ENCODE data around the gene AGO1.
"Not testable (repeated sequence)": the region's sequence is repeated elsewhere in the genome, so short reads cannot be mapped to it uniquely, and the experiment has no call there.

AGO1 gene
- total RNA-seq = 73.6 to 79.1 reads per million in 2 donors

GRCh38 chr1:35882945-35883634, at the start of gene AGO1:
Gene AGO1, plus strand, starts transcription at chr1:35883209. Its CDS starts 213 bp downstream, at chr1:35883422.
- peak; percentile 95 for DNase-seq

DNA sequence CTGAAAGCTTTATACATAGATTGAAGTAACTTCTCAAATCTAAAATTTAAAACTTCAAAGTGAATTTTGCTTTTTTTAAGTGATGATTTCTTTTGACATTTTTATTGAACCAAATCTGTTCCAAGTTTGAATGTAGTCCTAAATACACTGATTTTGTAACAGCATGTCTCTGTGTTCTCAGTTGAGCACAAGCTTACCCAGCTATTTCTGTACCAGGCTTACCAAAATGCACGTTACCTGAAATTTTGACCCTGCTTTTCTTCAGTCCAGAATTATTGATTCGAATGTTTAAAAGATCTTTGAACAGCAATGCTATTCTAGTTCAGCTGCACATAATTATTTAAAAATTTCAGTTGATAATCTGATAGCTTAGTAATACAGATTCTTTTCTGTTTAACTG, 49.6 kb upstream of the AGO1 start:
- no peak for DNase-seq

- DNase-seq = no peak
Observed at GRCh38 chr1:35834218-35834617, 48.8 kb upstream of the AGO1 start.

DNA sequence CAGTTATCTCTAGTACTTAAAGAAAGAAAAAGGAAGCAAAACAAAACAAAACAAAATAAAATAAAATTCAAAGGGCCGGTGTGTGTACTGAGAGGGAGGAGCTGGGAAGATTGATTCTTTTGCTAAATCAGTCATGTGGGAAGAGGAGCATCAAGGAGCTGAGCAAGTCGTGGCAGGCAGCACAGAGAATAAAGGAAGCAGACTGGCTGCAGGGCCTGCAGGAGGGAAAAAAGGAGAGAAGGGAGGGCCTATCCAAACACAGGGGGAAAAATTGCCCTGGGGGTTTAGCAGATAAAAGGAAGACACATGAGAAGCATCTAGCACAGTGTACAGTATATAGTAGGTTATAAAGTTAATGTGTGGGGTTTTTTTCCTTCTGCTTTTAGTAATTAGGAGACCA, 47.6 kb upstream of the AGO1 start:
- DNase-seq = no peak

DNA sequence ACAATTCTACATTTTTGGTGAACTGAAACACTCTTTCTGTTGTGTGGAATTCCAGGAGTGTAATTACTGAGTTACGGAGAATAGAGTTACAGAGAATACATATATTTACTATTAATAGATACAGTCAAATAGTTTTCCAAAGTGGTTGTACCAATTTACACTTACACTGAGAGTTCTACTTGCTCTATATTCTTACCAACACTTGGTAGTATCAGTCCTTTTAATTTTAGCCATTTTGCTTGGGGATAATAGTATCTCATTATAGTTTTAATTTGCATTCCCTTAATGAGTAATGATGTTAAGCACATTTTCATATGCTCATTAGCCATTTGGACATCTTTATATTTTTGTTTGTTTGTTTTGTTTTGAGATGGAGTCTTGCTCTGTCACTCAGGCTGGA, 46.3 kb upstream of the AGO1 start:
- DNase-seq = no peak

DNA sequence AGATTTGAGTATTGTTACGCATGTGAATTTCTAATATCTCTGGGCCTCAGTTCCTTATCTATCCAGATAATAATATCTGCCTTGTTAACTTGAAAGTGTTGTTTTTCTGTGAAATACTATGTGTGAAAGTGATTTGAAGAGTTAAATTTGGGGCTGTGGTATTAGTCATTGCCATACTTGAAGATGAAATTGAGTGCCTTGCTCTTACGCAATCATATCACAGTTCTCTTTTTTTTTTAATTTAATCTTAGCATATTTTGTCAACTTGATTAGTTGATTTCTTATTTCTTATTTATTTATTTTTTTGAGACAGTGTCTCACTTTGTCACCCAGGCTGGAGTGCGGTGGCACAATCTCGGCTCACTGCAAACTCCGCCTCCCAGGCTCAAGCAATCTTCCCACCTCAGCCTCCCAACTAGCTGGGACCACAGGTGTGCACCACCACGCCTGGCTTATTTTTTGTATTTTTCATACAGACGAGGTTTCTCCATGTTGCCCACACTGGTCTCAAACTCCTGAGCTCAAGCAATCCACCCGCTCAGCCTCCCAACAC, 44.2 kb upstream of the AGO1 start:
- no peak for DNase-seq

GRCh38 chr1:35844826-35845225, 38.2 kb upstream of the AGO1 start:
- DNase-seq = no peak

- DNase-seq = no peak
Observed at GRCh38 chr1:35845766-35846165, 37.2 kb upstream of the AGO1 start.

DNA sequence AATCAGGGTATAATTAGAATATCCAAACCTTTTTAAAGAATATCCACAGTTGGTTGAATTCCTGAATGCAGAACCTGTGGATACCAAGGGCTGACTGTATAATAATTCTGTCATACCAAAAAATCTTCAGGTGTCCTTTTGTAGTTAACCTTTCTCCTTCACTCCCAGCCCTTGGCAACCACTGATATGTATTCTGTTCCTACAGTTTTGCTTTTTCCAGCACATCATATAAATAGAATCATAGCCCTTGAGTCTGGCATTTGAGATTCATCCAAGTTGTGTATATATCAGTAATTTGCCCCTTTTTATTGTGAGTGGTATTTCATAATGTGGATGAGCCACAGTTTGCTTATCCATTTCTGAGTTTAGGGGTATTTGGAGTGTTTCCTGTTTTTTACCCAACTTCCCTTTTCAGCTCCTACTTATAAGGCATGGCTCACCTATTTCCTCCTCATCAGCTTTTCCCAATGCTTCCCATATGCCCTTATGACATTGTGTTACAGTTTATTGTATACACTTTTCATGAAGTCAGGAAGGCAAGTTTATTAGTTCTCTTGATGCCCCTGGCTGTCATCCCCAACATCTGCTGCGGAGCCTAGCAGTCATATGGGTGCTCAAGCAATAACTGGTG, 35.0 kb upstream of the AGO1 start:
- no peak for DNase-seq

GRCh38 chr1:35850051-35850450, 33.0 kb upstream of the AGO1 start:
- DNase-seq = no peak

GRCh38 chr1:35850716-35851115, 32.3 kb upstream of the AGO1 start:
- DNase-seq = no peak

- no peak for DNase-seq
Observed at GRCh38 chr1:35851132-35851869, 31.7 kb upstream of the AGO1 start.

- DNase-seq = no peak
Observed at GRCh38 chr1:35852241-35852640, 30.8 kb upstream of the AGO1 start.

DNA sequence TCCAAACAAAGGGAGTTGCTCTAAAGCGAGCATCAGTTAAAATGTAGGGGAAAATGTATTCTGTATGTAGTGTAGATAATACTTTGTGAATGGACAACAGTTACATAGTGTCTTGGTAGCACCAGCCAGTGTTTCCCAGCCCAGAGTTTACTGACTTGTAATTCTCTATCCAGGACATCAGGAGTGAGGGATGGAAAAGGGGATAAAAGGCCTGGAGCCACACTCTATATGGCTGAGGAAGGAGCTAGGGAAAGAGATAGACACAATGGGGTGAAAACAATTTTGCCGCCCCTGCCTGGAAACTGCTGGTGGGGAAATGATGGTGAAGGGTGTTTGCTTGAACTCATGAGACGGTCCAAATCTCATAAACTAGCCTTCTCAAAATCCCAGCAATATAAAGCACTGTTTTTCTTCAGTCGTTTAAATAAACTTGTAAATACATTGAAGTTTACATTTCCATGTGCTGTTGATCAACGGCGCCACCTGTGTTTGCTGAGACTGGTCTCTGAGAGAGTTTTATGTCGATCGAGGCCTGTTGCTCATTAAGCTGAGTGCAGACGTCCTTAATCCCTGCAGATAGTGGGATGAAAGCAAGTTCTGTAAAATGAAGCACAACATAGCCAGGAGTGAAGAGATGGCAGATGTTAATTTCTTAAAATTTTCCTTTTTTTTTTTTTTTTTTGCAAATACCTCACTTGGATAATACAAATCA, 27.9 kb upstream of the AGO1 start:
- DNase-seq = no peak

DNA sequence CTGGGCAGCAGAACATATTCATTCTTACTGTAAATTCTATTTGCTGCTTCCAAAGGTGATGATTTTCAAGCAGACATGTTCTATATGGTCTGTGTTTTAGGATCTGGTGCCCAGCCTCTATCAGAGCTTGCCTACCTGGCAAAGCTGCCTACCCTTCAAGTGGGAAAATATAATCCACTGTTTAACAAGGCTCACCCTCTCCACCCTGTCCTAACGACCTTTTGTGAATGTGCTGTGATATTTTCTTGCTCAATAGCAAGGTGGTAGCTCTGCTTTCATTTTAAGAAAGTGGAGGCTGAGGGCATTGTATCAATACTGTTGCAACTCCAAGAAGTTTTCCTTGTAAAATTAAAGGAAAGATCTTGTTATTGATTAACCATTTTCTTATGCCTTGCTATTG, 26.0 kb upstream of the AGO1 start:
- DNase-seq = no peak

- no peak for DNase-seq
Observed at GRCh38 chr1:35857830-35858229, 25.2 kb upstream of the AGO1 start.

DNA sequence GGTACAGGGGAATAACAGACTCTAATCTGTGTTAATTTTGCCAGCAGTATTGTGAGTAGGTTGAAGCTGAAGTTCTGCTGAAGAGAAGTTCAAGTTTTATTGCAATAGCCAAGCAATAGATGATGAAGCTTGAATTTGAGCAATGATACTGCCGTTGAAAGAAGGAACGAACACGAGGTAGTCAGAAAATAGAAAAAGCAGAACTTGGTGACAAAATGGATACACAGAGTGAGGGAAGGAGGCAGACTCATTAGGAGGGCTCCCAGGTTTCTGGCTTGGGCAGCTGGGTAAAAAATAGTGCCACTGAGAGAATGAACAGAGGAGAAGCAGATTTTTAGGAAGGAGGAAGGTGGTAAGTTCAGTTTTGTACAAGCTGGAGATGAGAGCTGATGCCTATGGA, 22.3 kb upstream of the AGO1 start:
- DNase-seq = no peak

GRCh38 chr1:35863136-35863535, 19.9 kb upstream of the AGO1 start:
- DNase-seq = no peak

DNA sequence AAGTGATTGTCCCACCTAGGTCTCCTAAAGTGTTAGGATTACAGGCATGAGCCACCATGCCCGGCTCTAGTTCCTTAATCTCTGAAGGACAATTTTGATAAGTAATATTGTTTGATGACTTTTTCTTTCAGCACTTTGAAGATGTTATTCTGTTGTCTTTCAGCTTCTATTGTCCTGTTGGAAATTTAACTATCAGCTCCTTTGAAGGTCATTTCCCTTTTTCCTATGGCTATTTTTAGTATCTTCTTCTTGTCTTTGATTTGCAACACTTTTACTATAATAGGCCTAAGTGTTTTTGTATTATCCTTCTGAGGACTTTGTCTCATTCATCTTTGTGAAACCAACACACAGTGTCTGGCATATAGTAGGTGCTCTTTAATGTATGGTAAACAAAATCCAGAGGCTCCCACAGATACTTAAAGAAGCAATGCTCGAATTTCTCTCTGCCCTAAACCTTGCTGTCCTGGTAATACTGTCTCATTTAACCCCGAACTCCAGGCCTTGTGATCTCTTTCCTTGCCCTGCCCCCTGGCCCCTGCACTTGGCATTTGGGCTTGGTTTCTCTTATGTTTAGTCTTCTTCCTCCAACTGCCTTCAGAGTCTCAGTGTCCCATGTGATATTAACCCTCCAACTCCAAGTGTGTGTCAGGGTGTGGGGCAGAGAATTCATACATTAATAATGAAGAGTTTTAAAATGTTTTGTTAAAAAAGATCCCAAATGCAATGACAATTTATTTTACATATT, 19.0 kb upstream of the AGO1 start:
- no peak for DNase-seq

GRCh38 chr1:35864813-35865212, 18.2 kb upstream of the AGO1 start:
- DNase-seq = no peak

DNA sequence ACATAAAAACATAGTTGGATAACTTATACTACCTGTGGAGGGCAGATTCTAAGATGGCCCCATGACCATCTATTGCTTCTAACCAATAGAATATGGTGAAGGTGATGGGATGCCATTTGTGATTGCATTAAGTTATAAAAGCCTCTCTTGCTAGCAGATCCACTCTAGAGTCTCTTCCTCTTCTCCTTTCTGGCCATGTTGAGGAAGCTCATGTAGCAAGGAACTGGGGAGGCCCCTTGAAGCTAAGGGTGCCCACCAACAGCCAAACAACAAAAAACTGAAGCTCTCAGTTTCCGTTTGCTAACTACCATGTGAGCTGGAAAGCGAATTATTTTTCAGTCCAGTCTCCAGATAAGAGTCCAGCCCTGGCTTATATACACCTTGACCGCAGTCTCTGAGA, 16.0 kb upstream of the AGO1 start:
- DNase-seq = no peak

- DNase-seq = not testable (repeated sequence)
Observed at GRCh38 chr1:35869245-35869950, 13.6 kb upstream of the AGO1 start.
